Epithelial cell of proximal tubule (primary cell): ENCODE measurements around the gene PTGES. TPM values are rescaled to one million over a fixed set of nuclear protein-coding genes. Genes with fewer than 3 reads are reported as not detected.
"Not testable (repeated sequence)": the region's sequence is repeated elsewhere in the genome, so short reads cannot be mapped to it uniquely, and the experiment has no call there.

Experiments
- DNase-seq: peaks from one replicate; pipeline ENCODE4 v3.0.0-alpha.2; 2011; ENCODE audit warnings: low read depth
- H3K4me3 ChIP-seq: 2 replicates; pipeline ENCODE4 v1.5.1; 2011; ENCODE audit warnings: low read depth, mild to moderate bottlenecking, low read length
- total RNA-seq: library from RNA; depleted of rRNA; stranded (reverse); fragments of >200 nt; gene quantifications from 2 replicates; pipeline ENCODE4 v1.2.3, GENCODE V29; 2015
- TF ChIP-seq, protein P1 (sequence below): conservative IDR thresholded peaks from 2 replicates; pipeline ENCODE4 v1.5.1; 2012; ENCODE audit warnings: low read depth, mild to moderate bottlenecking, low read length

PTGES gene
- total RNA-seq, 1 donor from 2014 or later: 33.6 TPM

DNA sequence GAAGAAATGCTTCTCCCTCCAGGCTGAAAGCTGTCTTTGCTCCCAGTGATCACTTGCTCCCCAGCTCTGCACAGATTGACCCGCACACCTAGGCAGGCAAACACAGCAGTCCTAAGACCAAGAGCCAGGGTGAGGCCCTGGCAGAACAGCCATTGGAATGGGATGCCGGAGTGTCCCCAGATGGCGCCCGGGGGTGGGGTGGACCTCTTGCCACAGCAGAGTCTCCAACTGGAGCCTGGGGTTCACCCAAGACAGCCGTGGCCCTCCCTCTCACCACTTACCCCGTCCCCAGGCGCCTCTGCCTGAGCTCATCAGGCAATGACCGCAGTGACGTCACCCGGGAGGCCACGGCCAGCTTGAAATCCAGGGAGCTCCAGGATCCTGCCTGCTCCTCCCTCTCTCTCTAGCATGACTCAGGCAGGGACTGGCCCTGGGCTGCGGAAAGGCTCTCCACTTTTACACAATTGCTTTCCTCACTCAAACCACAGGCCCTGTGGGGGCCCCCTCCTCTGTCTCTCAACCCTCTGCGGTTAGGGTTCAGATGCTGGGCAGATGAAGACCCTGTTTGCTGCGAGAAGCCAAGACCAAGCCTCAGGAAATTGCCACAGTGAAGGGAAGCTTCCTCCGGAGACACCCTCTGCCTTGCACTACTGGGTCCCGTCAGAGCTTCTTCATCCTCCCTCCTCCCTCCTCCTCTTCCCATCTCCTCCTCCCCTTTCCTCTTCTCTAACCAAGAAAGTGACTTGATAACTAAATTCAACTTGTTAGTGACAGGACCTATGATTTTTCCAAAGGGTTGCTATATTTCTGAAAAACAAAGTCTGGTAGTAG, 24.3 kb upstream of the PTGES start:
- peak overlapping the region; percentile 18 for H3K4me3 ChIP-seq
- peak; percentile 59 for DNase-seq
- TF ChIP-seq, protein P1, sequence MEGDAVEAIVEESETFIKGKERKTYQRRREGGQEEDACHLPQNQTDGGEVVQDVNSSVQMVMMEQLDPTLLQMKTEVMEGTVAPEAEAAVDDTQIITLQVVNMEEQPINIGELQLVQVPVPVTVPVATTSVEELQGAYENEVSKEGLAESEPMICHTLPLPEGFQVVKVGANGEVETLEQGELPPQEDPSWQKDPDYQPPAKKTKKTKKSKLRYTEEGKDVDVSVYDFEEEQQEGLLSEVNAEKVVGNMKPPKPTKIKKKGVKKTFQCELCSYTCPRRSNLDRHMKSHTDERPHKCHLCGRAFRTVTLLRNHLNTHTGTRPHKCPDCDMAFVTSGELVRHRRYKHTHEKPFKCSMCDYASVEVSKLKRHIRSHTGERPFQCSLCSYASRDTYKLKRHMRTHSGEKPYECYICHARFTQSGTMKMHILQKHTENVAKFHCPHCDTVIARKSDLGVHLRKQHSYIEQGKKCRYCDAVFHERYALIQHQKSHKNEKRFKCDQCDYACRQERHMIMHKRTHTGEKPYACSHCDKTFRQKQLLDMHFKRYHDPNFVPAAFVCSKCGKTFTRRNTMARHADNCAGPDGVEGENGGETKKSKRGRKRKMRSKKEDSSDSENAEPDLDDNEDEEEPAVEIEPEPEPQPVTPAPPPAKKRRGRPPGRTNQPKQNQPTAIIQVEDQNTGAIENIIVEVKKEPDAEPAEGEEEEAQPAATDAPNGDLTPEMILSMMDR: no peak

GRCh38 chr9:129776566-129776937, 23.7 kb upstream of the PTGES start:
- no peak overlapping the region for H3K4me3 ChIP-seq
- TF ChIP-seq, protein P1: no peak
- DNase-seq: no peak

GRCh38 chr9:129776096-129776495, 23.3 kb upstream of the PTGES start:
- not testable (repeated sequence) for H3K4me3 ChIP-seq, DNase-seq

DNA sequence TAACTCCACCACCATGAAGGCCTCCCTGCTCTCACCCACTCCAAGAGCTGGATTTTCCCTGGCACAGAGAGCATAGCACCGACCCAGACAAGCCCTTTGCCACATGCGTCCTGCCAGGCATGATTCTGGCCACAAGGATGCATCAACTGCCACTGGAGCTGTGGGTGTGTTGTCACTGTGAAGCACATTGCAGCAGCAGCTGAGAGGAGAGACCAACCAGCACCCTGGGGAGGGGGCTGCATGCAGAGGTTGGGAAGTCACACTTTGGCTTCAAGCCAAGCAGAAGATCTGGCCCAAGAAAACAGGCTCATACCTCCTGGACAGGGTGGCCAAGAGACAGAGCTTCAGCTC, 22.6 kb upstream of the PTGES start:
- no peak for DNase-seq
- TF ChIP-seq, protein P1: no peak
- no peak overlapping the region for H3K4me3 ChIP-seq

- DNase-seq: no peak
- TF ChIP-seq, protein P1: no peak
- no peak overlapping the region for H3K4me3 ChIP-seq
Measured at GRCh38 chr9:129774791-129775447, 22.1 kb upstream of the PTGES start.

DNA sequence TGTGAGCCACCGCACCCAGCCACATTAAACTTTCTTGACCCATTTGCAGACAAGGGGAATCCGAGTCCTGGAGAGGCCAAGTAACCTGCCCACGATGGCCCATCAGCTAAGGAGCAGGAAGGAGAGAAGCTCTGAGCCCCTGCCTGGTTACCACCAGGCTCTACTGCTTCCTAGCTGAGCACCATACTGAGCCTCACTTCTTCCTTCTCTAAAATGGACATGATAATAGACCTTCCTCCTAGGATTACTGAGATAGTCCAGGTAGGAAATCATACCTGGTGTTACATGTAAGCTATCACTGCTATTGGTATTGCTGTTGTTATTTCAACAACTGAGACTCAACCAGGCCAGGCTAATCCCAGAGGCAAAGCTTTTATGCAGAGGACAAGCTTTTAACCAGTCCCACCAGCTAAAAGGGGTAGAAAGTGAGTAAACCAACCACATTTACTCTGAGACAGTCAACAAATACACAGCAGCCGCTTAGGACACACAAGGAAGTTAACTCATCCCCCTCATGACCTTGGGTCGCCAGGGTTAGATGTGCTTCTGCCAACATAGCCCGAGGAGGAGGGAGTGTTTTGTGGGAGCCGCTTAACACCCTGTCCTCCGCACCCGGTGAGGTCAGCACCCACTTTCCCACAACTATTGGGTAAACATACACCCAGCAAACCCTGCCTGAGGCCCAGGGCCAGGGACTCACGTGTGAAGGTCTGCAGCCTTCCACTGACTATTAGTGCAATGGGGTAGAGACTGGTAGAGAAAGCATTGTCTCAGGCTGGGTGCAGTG, 20.6 kb upstream of the PTGES start:
- no peak for DNase-seq
- TF ChIP-seq, protein P1: no peak
- no peak overlapping the region for H3K4me3 ChIP-seq

DNA sequence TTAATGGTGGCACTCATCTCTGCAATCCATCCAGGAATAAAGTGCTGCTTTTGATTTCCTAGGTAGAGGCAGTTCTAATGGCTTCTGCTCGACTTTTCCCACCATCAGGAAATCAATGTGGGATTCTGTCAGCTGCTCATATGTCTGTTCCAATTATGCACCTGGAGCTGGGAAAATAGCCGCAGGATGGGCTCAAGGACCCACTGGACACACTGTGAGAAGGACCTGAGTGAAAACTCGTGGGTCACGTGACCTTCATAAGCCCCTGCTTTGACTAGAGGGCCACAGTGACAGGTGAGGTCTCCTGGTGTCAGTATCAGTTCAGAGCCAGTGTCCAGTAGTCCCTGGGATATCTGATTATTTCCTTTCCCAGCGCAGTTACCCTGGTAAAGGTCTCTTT, 17.9 kb upstream of the PTGES start:
- no peak for DNase-seq
- TF ChIP-seq, protein P1: no peak
- H3K4me3 ChIP-seq: no peak overlapping the region
